Measurements from ENCODE around the gene RAB11A. TPM values are rescaled to one million over a fixed set of nuclear protein-coding genes. Genes with fewer than 3 reads are reported as not detected.
"Not testable (repeated sequence)": the region's sequence is repeated elsewhere in the genome, so short reads cannot be mapped to it uniquely, and the experiment has no call there.

Gene RAB11A
- total RNA-seq, 1 experiment from 2014 or later, result 386 TPM

- DNase-seq (ENCODE audit: low read depth), result peak; percentile 48
These were observed 28.0 kb upstream of the RAB11A start for GRCh38 chr15:65841121-65841930.

DNA sequence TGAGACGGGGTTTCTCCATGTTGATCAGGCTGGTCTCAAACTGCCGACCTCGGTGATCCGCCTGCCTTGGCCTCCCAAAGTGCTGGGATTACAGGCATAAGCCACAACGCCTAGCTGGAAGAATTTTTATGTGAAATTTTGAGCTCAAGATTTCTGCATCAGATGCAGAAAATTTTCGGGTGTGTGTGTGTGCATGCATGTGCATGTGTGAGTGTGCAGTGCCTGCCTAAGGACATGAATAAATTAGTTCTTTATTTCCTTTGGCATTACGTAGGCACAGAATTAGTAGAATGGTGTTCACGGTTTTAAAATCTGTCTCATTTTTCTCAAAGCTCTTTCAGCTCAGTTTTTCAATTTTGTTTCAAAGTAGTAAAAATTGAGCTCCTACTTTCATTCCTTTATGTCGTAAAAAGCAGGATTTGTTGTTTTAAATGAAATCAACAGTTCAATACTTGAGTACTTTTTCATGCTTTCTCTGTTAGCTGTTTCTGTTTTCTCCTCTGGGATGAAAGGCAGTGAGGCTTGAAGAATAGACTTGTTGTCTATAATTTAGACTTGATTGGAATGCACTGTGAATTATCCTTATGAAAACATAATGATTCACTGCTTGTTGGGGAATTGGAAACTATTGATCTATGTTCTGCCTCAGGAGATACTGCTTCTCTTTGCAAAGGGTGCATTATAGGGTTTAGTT is 23.3 kb upstream of the RAB11A start:
- no peak for DNase-seq (ENCODE audit: low read depth)

DNA sequence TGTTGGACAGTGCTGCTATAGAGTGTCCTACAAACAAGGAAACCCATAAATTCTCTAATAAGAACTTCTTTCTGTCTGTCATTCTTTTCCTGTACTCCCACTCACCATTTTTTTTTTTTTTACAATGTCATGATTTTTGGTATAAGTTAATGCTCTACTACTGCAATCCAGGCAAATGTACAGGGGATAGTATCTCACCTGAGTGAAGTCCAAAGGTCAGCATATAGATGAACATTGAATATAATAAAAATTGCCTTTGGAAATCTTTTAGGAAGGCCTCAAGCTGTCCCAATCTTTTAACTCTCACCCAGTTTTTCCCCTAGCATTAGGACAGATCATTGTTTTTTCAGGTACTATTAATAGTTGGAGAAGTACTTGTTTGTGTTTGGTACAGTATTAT is 21.3 kb upstream of the RAB11A start:
- no peak for DNase-seq (ENCODE audit: low read depth)

- no peak for DNase-seq (ENCODE audit: low read depth)
These were observed 17.3 kb upstream of the RAB11A start for GRCh38 chr15:65851981-65852380.

GRCh38 chr15:65856821-65857455 is 12.4 kb upstream of the RAB11A start:
- peak; percentile 63 for DNase-seq (ENCODE audit: low read depth)

DNA sequence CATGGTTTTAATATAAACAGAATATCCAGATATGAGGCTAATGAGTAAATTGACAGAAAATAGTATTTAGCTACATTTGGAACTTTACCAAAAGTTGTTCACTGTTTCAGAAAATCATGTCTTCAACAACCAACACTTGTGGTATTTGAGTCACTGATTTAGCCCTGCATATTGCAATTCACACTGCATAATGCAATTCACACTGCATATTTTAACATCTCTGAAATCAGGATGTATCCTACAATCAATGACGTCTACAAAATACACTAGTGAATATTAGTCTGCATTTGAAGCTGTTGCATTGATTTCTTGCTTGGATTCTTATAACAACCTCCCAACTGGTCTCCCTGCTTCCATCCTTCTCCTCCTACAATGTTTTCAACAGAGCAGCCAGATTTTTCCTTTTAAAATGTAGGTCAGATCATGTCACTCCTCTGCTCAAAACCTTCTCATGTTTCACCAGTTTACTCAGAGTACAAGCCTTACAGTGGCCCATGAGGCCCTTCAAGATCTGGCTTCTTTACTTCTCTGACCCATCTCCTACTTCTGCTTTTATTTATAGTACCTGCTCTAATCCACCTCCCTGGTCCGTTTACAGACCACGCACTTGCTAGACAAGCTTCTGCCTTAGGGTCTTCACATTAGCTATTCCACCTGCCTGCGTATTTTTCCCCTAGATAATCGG is 11.4 kb upstream of the RAB11A start:
- DNase-seq (ENCODE audit: low read depth), result no peak

DNA sequence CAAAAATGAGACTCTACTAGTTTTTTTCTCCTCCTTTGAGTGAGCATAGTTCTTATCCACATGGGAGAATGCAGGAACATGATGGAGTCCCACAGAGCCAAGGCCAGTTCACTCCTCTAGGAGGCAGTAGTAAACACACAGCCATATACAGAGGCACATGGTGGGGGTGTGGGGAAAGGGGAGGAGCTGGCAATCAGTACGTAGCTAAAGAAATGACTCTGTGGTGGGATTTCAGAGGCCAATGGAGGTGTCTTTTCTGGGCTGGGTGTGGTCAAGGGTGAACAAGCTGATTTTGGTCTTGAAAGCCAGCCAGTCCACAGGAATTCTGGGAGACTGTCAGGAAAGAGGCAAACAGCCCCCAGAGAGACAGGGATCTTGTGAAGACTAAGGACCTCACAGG is 6.6 kb upstream of the RAB11A start:
- peak; percentile 47 for DNase-seq (ENCODE audit: low read depth)

DNA sequence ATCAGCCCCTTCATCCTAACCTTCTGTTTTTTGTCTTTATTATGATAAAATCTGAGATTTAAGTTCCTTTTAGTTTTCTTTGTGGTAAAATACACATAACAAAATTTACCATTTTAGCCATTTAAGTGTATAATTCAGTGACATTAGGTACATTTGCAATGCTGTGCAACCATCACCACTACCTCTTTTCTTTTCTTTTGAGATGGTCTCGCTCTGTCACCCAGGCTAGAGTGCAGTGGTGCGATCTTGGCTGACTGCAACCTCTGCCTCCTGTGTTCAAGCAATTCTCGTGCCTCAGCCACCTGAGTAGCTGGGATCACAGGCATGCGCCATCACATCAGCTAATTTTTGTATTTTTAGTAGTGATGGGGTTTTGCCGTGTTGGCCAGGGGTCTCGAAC is 6.2 kb upstream of the RAB11A start:
- no peak for DNase-seq (ENCODE audit: low read depth)

GRCh38 chr15:65867244-65867643 is 2.0 kb upstream of the RAB11A start:
- DNase-seq (ENCODE audit: low read depth), result no peak

DNA sequence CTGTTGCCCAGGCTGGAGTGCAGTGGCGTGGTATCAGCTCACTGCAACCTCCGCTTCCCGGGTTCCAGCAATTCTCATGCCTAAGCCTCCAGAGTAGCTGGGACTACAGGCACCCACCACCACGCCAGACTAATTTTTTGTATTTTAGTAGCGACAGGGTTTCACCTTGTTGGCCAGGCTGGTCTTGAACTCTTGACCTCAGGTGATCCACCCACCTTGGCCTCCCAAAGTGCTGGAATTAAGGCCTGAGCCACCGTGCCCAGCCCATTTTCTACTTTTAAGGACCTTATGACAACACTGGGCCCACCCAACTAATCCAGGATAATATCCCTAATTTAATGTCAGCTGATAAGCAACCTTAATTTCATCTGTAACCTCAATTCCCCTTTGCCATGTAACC is 1.4 kb upstream of the RAB11A start:
- DNase-seq (ENCODE audit: low read depth), result not testable (repeated sequence)

DNA sequence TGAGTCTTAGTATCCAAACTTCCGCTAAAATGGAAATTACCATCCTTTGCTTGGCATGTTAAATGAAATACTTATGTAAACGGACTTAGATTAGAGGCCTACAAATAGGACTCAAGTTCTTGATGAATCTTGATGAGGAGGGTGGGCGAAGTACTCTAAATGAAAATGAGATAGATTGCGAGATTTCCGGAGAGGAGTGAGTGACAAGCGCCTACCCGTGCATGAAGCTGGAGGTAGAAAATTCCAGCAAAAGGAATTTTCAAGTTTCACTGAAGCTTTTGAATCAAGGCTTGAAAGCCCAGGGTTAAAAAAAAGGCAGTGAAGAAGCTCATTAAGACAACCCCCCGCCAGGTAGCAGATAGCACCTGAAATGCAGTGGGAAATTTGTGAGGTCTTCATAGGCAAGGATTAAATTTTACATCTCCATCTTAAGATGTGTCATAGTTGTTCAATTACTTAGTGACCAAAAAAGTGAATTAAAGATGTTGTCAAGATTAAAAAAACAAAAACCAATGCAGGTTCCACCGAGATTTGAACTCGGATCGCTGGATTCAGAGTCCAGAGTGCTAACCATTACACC is 655 bp upstream of the RAB11A start:
- DNase-seq (ENCODE audit: low read depth), result no peak

GRCh38 chr15:65869954-65870871 is 922 bp downstream of the RAB11A start:
- peak; percentile 61 for DNase-seq (ENCODE audit: low read depth)

- peak; percentile 45 for DNase-seq (ENCODE audit: low read depth)
These were observed 1.7 kb downstream of the RAB11A start for GRCh38 chr15:65870889-65871533.

DNA sequence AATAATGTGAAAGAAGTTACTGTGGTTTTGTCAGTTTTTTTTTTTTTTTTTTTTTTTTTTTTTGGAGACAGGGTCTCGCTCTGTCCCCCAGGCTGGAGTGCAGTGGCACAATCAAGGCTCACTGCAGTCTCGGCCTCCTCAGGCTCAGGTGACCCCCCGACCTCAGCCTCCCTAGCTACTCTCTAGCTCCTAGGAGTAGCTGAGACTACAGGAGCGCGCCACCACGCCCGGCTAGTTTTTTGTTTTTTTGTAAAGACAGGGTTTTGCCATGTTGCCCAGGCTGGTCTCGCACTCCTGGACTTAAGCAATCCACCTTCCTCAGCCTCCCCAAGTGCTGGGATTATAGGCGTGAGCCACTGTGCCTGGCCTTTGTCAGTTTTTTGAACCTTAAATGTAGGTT is 2.6 kb downstream of the RAB11A start:
- DNase-seq (ENCODE audit: low read depth), result not testable (repeated sequence)

DNA sequence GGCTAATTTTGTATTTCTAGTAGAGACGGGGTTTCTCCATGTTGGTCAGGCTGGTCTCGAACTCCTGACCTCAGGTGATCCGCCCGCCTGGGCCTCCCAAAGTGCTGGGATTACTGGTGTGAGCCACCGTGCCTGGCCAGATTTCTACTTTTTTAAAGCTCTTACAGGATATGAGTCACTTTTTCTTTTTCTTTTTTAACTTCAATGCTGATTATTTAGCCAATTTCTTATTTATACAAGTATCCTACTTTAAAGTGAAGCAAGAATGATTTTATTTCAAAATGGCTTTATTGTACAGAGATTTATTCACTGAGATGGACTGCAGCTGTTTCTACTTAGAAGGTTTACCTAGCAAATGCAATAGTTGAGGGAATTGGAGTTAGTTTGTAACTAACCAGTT is 3.3 kb downstream of the RAB11A start:
- peak; percentile 14 for DNase-seq (ENCODE audit: low read depth)

GRCh38 chr15:65873256-65873655 is 4.0 kb downstream of the RAB11A start:
- DNase-seq (ENCODE audit: low read depth), result no peak

- DNase-seq (ENCODE audit: low read depth), result no peak
These were observed 6.2 kb downstream of the RAB11A start for GRCh38 chr15:65875458-65875857.

GRCh38 chr15:65877749-65878148 is 8.5 kb downstream of the RAB11A start:
- no peak for DNase-seq (ENCODE audit: low read depth)

DNA sequence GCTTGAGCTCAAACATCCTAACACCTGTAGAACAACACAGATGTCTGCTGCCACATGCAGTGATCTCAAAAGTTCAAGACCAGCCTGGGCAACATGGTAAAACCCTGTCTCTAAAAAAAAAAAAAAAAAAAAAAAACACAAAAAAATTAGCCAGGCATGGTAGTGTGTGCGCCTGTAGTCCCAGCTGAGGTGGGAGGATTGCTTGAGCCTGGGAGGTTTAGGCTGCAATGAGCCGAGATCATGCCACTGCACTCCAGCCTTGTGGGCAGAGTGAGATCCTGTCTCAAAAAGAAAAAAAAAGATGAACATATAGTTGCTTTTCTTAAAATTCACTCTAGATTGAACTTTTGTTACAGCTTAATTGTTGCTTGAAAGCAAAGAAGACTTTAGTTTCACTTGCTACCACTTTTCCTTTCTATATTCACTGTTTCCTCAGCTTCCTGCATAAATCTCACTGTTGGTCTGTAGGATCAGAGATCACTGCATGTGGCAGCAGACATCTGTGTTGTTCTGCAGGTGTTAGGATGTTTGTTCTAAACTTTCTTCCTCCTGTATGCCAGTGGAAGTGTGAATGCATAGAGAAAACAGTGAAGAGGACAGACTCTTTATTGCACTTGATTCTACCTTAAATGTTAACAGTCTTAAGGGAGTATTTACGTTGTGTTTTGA is 12.6 kb downstream of the RAB11A start:
- no peak for DNase-seq (ENCODE audit: low read depth)

DNA sequence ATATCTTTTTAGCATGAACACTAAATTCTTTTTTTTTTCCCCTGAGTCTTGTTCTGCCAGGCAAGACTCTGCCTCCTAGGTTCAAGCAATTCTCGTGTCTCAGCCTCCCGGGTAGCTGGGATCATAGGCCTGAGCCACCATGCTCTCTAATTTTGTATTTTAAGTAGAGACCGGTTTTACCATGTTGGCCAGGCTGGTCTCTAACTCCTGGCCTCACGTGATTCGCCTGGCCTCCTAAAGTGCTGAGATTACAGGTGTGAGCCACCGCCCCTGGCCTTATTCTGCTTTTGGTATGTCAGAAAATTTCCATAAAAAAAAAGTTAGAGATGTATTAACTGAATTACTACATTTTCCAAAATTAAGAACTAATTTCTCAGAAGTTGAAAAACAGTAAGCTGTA is 14.3 kb downstream of the RAB11A start:
- no peak for DNase-seq (ENCODE audit: low read depth)
